GM12892 (cell line): Measurements from ENCODE around the gene DPP6.

ENCODE experiments used
- DNase-seq: peaks from one replicate; pipeline ENCODE4 v3.0.0; 2011; ENCODE audit not compliant: insufficient read length
- FAIRE-seq: peaks from 2 replicates; lab custom pipeline; 2011; peaks lifted over from hg19 to GRCh38; lab: Jason Lieb, UNC
- POLR2A ChIP-seq: IDR thresholded peaks from 2 replicates; pipeline ENCODE4 v1.6.1; 2011; ENCODE audit warnings: low read depth, low read length, control low read depth
- POLR2AphosphoS5 ChIP-seq: IDR thresholded peaks from 2 replicates; pipeline ENCODE4 v1.6.1; 2011; ENCODE audit warnings: low read depth, low read length, control low read depth
- TAF1 ChIP-seq: IDR thresholded peaks from 2 replicates; pipeline ENCODE4 v1.6.1; 2011; ENCODE audit warnings: low read depth, mild to moderate bottlenecking, control low read depth, low read length, borderline replicate concordance

Gene DPP6

DNA sequence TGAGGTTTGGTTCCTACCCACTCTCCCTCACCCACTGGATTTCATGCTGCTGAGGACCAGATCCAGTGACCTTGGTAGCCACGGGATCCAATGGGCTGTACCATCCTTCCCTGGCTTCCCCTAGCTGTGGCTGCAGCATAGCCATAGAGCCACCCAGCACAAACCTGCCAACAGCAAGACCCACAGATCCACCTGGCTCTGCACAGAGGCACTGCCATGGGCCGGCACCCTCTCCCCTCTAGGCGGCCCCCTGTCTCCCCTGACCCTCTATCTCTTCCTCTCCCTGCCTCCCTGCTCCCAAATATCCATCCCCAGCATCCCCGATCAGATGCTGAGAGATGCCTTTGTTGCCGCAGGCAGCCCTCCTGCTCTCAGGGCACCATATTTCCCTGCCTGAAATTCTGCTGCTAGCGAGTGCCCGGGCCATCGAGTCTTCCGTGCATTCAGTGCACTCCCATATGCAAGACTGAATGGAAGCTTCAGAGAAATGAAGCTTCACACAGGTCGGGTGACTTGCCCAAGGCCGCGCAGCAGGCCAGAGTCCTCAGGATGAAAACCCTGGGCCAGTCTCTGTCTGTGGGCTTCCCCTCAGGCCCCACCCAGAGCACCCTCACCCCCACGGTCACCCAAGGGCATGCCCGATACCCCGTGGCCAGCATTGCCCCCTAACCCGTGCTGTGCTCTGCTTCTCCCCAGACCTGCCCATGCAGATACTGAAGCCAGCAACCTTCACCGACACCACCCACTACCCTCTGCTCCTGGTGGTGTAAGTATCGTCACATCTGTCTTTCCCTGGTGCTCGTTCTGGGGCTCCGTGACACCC is 819.9 kb downstream of the DPP6 start:
- no peak for DNase-seq
- no peak for TF ChIP-seq POLR2A
- no peak for TF ChIP-seq TAF1
- no peak for TF ChIP-seq POLR2AphosphoS5
- no peak for FAIRE-seq

DNA sequence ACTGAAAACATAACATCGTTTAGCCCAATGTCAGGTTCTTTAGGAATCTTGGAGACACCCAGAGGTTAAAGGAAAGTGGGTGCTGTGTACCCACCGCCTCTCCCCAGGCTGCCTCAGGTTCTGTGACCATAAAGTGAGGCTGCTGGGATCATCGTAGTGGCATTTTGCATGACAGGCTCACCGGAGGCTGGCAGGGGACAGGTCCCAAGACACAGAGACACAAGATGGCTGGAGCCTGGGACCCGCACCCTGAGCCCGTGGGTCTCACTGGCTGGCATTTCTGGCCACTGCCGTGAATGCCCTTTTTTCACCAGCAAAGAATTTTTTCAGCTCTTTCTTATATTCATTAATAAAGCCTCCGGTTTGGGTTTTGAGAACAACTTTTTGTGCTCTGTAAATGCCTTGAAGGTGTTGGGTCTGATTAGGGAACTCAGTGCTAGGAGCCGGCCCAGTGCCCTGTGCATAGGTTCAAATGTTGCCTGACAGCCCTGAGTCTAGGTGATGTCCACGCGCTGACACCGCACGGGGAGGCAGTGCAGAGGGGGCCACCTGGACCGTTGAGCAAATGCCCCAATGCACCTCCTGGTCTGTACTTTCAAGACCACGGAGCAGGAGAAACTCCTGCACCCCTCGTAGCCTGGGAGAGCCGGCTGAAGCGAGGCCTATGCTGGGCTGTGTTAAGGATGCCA is 820.8 kb downstream of the DPP6 start:
- no peak for FAIRE-seq

DNA sequence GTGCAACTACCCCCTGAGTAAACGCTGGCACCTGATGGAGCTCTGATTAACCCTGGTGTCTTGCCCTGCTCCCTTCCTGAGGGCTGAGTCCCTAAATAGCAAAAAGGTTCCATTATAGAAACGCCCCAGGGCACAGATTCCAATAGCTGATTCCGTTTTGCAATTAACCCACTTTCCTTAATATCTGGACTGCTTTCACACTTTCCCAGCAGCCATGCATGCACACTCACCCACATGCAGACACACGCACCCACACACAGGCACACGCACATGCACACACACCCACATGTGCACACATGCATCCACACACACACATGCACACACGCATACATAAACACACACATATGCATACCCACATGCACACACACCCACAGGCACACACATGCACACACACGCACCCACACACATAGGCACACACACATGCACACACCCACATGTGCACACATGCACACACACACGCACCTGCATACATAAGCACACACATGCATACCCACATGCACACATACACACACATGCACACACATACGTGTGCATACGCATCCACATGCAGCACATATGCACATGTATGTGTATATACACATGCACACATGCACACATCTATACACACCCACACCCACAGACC is 821.4 kb downstream of the DPP6 start:
- no peak for FAIRE-seq
- no peak for DNase-seq
- no peak for TF ChIP-seq TAF1
- TF ChIP-seq POLR2A: no peak
- TF ChIP-seq POLR2AphosphoS5: no peak

More for the DNA sequence above, 820.8 kb downstream of the DPP6 start:
- DNase-seq: no peak
- TF ChIP-seq POLR2AphosphoS5 (no peak), POLR2A (no peak), TAF1 (no peak)

DNA sequence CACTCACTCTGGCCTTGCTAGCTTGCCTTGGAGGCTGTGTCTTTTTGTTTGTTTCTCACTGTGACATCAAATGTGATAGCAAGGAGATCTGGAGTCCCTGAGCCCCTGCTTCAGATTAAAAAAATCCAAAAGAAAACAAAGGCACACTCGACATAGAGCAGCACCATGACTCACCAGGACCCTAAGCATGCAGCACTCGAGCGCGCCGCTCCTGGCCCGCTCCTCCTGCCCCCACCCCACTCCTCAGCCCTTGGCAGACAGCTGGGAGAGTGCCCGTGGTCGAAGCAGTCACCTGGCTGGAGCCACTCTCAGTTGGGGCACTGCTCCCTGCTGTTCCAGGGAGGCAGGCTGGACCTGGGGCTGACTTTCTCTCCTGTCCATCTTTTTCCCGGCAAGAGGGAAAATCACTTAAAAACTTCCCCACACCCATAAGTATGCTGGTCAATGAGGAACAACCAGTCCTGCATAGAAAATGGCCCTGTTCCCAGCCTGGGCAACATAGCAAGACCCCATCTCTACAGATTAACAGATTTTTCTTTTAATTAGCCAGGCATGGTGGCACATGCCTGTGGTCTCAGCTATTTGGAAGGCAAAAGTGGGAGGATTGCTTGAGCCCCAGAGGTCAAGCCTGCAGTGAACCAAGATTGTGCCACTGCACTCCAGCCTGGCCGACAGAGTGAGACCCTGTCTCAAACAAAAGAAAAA is 822.4 kb downstream of the DPP6 start:
- no peak for FAIRE-seq
- DNase-seq: no peak
- TF ChIP-seq TAF1 (no peak), POLR2A (no peak), POLR2AphosphoS5 (no peak)

DNA sequence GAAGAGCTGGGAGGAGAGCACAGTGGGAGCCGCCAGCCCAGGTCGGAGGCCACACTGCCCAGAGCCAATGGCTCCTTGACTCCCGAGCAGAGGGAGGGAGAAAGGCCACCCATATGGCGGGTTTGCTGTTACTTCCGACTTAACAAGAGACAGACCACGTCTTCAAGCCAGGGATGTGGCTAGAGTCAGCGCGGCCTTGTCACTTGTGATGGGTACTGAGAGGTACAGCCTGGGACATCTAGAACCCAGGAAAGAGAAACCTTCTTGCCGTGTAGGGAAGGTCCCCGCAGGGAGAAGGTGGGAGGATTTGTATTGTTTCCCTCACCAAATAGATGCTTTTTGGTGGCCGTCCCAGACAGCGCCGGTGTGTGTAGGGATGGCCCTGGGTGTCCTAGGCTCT is 823.1 kb downstream of the DPP6 start:
- FAIRE-seq: no peak
- no peak for DNase-seq
- TF ChIP-seq POLR2A: no peak
- TF ChIP-seq TAF1: no peak
- TF ChIP-seq POLR2AphosphoS5: no peak

DNA sequence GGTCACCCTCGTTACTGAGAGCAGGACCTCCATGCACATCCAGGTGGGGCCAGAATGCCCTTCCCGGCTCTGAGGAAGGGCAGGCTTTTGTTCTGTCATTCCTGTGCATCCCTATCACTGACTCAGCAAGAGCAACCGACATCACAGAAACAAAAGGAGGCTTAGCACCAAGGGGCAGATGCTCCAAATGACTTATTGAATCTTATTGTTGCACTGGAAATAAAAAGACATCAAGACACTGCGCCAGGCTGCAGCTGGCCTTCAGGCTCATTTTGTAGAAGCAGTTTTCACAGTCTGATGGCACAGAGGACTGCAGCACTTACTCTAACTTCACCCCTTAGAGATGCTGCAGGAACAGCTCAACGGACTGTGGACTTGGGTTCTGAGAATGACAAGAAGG is 824.3 kb downstream of the DPP6 start:
- TF ChIP-seq TAF1 (no peak), POLR2AphosphoS5 (no peak), POLR2A (no peak)
- FAIRE-seq (no peak), DNase-seq (no peak)

DNA sequence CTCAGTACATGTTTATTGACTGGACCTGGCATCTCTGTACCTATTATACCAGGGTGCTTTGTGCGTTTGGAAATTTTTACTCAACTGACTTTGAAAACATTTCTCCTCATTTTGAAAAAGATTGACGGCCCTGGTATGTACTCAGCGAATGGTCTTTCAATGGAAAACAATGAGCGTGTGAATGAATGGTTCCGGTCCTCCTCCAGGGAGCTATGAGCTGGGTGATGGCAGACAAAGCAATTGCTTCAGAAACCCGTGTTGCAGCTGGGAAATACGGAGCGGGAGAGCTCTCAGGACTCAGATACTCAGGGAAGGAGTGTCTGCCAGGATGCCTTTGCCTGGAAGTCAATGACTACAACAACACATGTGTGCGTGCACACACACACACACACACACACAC is 824.8 kb downstream of the DPP6 start:
- TF ChIP-seq POLR2AphosphoS5 (no peak), POLR2A (no peak), TAF1 (no peak)
- FAIRE-seq (no peak), DNase-seq (no peak)

DNA sequence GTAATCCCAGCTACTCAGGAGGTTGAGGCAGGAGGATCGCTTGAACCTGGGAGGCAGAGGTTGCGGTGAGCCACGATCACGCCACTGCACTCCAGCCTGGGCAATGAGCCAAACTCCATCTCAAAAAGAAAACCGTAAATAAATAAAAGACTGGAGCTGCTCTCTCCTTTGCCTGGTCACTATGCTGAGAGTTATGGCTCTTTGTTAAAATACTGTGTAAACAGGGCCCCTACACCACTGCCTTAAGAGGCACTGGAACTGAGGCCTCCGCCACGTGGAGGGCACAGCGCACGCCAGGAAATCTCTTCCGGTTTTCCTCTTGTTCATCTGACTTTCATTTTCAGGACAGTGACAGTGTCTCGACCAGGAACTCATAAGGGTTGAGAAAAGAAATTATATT is 827.4 kb downstream of the DPP6 start:
- TF ChIP-seq POLR2A (no peak), TAF1 (no peak), POLR2AphosphoS5 (no peak)
- DNase-seq (no peak), FAIRE-seq (no peak)

DNA sequence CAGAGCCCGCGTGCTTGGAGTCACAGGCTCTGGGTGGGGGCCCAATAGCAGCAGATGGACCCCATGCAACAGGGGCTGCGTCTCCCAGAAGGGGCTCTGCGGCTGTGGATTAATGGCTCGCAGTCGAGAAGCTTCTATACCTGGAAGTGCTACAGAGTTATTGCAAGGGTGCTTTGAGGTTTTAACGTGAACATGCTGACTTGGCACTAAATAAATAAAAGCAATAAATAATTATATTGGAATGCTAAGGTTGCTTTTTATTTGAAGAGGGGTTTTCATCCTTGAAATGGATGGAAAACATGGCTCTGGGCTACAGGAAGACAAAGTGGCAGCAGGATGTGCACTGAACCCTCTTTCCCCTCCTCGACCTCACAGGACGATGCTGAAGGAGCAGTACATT is 828.3 kb downstream of the DPP6 start:
- DNase-seq (no peak), FAIRE-seq (no peak)
- no peak for TF ChIP-seq POLR2AphosphoS5

DNA sequence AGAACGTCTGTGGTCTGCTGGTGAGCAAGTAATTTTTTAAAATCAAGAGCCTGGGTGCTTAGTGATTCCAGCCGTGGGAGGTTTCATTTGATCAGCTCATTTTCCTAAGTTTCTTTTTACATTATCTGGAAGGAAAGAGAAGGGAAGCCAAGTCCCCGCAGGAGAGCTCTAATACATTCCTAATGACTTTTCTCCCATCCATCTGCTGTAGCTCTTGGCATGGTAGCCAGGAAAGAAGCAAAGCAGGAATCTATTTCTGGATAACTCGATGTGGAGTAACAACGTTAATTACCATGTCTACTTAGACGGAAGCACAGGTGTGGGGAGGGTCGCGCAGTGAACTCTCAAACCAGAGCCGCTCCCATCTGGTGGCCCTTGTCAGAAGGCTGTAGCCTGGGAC is 828.8 kb downstream of the DPP6 start:
- TF ChIP-seq TAF1 (no peak), POLR2AphosphoS5 (no peak), POLR2A (no peak)
- DNase-seq: no peak
- no peak for FAIRE-seq

DNA sequence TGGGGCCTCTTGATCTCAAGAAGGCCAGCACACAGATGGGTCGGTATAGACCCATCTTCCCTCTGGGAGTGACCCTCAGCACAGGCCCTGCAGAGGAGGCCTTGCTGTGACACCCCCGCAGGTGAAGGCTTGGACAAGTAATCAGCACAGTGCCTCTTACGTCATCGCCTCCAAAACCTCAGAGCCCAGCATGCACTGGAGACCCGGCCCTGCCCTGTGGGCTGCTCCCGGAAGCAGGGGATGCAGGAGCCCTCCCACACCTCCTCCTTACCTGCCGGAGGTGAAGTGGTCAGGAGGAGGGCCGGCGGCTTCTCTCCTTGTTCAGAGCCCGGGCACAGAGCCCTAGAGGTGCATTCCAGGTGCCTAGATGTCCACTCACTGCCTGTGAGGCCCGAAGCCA is 829.3 kb downstream of the DPP6 start:
- FAIRE-seq (no peak), DNase-seq (no peak)
- TF ChIP-seq TAF1: no peak
- no peak for TF ChIP-seq POLR2AphosphoS5
- no peak for TF ChIP-seq POLR2A
